Skeletal muscle satellite cell (primary cell): ENCODE data around the gene PLEKHA5.
"Not testable (repeated sequence)": the region's sequence is repeated elsewhere in the genome, so short reads cannot be mapped to it uniquely, and the experiment has no call there.

Source experiments
- H3K27me3 ChIP-seq: 2 replicates; pipeline ENCODE4 v1.7.0; 2013; ENCODE audit warnings: low read length; ENCODE audit not compliant: control insufficient read depth, insufficient read depth
- H3K36me3 ChIP-seq: 2 replicates; pipeline ENCODE4 v1.7.0; 2013; ENCODE audit warnings: mild to moderate bottlenecking, control low read depth, low read length; ENCODE audit not compliant: insufficient read depth
- H3K4me1 ChIP-seq: 2 replicates; pipeline ENCODE4 v1.7.0; 2013; ENCODE audit warnings: low read length; ENCODE audit not compliant: control insufficient read depth, insufficient read depth
- H3K4me2 ChIP-seq: 2 replicates; pipeline ENCODE4 v1.7.0; 2013; ENCODE audit warnings: mild to moderate bottlenecking, low read length
- H3K4me3 ChIP-seq: 2 replicates; pipeline ENCODE4 v1.7.0; 2013; ENCODE audit warnings: low read length
- H3K9ac ChIP-seq: 2 replicates; pipeline ENCODE4 v1.7.0; 2013; ENCODE audit warnings: mild to moderate bottlenecking, low read depth, low read length, moderate library complexity
- H3K9me3 ChIP-seq: replicated peaks from 2 replicates; pipeline ENCODE4 v1.7.0; 2013; ENCODE audit warnings: mild to moderate bottlenecking, control low read depth, low read length

PLEKHA5 gene

DNA sequence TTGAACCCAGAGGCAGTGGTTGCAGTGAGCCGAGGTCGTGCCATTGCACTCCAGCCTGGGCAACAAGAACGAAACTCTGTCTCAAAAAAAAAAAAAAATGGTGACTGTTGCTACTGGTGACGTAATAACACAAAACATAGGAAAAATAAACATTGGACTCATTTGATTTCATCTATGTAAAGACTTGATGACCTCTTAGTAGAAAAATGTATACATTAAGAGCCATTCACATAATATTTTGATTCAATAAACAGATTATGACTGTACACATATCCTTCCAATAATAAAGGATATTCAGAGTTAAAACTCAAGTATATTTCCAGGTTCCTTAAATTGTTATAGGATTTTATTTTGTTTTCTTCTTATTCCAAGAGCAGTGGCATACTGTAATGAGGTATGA is 244.1 kb downstream of the PLEKHA5 start:
- Histone ChIP-seq H3K27me3 (no peaks in the 10 kb centered on the region), H3K9me3 (no peaks in the 10 kb centered on the region), H3K36me3 (no peaks in the 10 kb centered on the region), H3K4me3 (no peak overlapping the region), H3K9ac (no peak overlapping the region), H3K4me1 (peaks cover 6% of the 10 kb centered on the region), H3K4me2 (no peak overlapping the region)

DNA sequence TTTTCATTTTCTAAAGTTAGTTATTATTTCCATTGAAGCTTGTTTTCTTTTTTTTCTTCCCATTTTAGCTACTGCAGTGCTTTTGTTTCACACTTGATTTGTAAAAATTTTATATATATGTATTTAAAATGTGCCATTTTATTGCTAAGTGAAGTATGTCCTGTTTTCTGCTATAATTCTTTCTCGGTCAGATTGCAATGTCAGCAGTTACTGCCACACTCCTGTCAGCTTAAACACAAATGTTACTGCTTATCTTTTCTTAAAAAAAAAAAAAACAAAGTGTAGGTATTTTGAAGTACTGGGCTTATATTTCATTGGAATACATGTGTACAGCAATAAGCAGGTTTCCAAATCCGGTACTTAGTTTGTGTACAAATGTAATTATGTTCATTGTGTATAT is 246.4 kb downstream of the PLEKHA5 start:
- no peak overlapping the region for H3K4me2 ChIP-seq
- H3K9me3 ChIP-seq, result no peaks in the 10 kb centered on the region
- H3K36me3 ChIP-seq, result peaks cover 4% of the 10 kb centered on the region
- no peaks in the 10 kb centered on the region for H3K27me3 ChIP-seq
- H3K4me1 ChIP-seq, result no peaks in the 10 kb centered on the region
- H3K9ac ChIP-seq, result no peak overlapping the region
- H3K4me3 ChIP-seq, result no peak overlapping the region

DNA sequence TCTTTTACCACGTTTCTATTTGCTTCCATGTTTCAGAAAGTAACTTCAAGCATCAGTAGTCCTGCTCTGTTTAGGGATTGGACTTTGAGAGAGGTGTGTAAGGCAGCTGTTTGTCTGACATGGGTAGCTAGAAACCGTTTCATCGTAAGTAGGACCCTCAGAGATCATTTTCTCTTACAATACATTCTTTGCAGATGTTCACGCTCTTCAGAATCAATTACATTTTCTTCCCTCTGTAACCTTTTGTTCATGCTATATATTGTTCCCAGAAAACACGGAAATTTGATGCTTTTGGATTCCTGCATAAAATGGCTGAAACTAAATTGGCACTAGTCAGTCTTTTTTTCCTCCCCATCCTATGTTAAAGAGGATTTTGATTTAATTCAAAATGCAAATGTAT is 247.2 kb downstream of the PLEKHA5 start:
- H3K27me3 ChIP-seq, result no peaks in the 10 kb centered on the region
- H3K4me1 ChIP-seq, result peaks cover 5% of the 10 kb centered on the region
- no peak overlapping the region for H3K9ac ChIP-seq
- no peaks in the 10 kb centered on the region for H3K9me3 ChIP-seq
- H3K4me2 ChIP-seq, result no peak overlapping the region
- H3K36me3 ChIP-seq, result peaks cover 4% of the 10 kb centered on the region
- no peak overlapping the region for H3K4me3 ChIP-seq

DNA sequence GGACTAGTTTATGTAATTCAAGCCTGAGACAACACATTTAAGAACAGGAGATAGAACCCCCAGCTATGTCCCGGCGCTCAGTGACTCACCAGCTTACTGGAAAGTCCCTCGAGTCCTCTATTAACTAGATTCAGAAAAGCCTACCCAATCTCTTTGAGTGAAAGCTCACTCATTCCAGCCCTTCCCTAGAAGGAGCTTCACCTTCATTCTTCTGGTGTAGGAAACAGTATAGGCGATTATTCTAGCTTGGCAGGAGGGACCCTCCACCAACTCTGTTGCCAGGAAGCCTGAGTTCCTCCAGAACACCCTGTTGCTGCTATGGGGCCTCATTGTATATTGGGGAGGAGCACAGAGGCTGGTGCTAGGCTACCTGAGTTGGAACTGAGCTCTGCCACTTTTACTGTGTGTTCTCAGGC is 252.6 kb downstream of the PLEKHA5 start:
- peak overlapping the region; percentile 59 for H3K4me2 ChIP-seq
- peaks cover 4% of the 10 kb centered on the region for H3K36me3 ChIP-seq
- H3K4me3 ChIP-seq, result no peak overlapping the region
- H3K27me3 ChIP-seq, result no peaks in the 10 kb centered on the region
- H3K9ac ChIP-seq, result no peak overlapping the region
- H3K9me3 ChIP-seq, result no peaks in the 10 kb centered on the region
- H3K4me1 ChIP-seq, result peaks cover 12% of the 10 kb centered on the region

DNA sequence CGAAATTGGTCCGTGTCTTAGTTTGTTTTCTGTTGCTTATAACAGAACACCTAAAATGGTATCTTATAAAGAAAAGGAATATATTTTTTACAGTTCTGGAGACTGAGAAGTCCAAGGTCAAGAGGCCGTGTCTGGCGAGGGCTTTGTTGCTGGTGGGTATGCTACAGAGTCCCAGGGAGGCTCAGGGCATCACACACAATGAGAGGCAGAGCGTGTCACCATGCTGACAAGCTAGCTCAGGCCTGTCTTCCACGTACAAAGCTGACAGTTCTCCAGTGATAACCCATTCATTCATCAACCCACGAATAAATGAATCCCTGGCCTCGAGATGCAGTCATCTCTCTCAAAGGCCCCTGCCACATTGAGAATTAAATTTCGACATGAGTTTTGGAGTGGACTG is 253.0 kb downstream of the PLEKHA5 start:
- no peaks in the 10 kb centered on the region for H3K27me3 ChIP-seq
- no peaks in the 10 kb centered on the region for H3K9me3 ChIP-seq
- H3K36me3 ChIP-seq, result peaks cover 4% of the 10 kb centered on the region
- H3K4me1 ChIP-seq, result peaks cover 12% of the 10 kb centered on the region
- no peak overlapping the region for H3K9ac ChIP-seq
- H3K4me2 ChIP-seq, result peak overlapping the region; percentile 59
- no peak overlapping the region for H3K4me3 ChIP-seq

DNA sequence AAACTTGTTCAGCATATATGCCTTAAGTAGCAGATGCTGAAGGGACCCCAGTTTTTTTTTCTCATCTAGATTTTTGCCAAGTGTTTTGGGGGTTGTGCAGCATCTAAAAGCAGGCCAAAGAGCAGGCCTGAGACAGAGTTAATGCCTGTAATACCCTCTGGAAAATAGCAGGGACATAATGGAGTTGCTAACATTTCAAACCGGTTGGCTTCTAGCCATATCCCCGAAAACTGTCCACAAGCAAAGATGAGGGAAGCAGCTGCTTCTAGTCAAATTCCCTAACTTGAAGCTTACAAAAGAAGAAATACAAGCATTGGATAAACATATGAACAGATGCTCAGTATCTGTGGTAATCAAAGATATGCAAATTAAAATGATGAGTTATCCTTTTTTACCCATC is 257.6 kb downstream of the PLEKHA5 start:
- Histone ChIP-seq H3K9me3 (no peaks in the 10 kb centered on the region), H3K9ac (no peak overlapping the region), H3K4me3 (no peak overlapping the region), H3K4me2 (no peak overlapping the region), H3K4me1 (peaks cover 4% of the 10 kb centered on the region), H3K36me3 (no peaks in the 10 kb centered on the region), H3K27me3 (no peaks in the 10 kb centered on the region)

DNA sequence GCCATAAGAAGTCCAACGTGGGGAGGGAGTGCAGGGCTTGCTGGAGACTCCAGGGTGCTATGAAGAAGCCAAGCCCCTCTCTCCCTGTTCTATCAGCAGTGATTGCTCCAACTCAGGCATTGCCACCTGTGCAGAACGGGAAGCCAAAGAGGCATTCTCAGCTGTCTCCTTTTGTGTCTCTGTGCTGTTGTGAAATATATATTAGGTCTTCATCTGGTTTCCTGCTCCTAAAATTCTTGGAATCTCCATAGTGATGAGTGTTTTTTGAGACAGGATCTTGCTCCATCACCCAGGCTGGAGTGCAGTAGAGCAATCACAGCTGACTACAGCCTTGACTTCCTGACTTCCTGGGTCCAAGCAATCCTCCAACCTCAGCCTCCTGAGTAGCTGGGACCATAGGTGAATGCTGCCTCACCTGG is 258.6 kb downstream of the PLEKHA5 start:
- Histone ChIP-seq H3K4me3 (no peak overlapping the region), H3K9me3 (no peaks in the 10 kb centered on the region), H3K9ac (no peak overlapping the region), H3K27me3 (no peaks in the 10 kb centered on the region), H3K4me2 (no peak overlapping the region), H3K36me3 (no peaks in the 10 kb centered on the region), H3K4me1 (no peaks in the 10 kb centered on the region)

DNA sequence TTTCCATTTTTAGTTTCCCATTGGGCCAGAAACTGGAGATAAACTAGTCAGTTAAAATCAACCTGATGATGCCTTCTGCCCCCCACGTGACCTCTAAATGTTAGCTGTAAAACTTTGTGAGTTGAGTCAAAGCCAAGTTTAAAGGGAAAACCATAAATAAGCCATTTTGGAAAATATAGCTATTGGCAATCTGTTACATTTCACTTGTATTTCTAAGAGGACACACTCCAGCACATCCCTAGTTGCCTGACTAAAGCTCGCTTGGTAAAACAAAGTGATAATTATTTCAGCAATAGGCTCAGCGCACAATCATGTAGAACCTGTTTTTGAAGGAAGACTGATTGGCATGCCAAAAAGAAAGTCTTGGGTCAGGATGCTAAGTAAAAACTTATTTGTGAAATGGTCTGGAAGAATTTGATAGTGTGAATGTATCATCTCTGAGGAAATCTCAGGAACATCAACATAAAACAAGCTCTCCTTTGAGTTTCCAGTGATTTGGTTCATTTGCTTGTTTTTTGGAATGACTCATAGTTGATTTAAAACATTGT is 260.6 kb downstream of the PLEKHA5 start:
- no peaks in the 10 kb centered on the region for H3K27me3 ChIP-seq
- no peaks in the 10 kb centered on the region for H3K36me3 ChIP-seq
- H3K4me3 ChIP-seq, result no peak overlapping the region
- H3K9me3 ChIP-seq, result no peaks in the 10 kb centered on the region
- H3K4me1 ChIP-seq, result no peaks in the 10 kb centered on the region
- no peak overlapping the region for H3K9ac ChIP-seq
- no peak overlapping the region for H3K4me2 ChIP-seq

DNA sequence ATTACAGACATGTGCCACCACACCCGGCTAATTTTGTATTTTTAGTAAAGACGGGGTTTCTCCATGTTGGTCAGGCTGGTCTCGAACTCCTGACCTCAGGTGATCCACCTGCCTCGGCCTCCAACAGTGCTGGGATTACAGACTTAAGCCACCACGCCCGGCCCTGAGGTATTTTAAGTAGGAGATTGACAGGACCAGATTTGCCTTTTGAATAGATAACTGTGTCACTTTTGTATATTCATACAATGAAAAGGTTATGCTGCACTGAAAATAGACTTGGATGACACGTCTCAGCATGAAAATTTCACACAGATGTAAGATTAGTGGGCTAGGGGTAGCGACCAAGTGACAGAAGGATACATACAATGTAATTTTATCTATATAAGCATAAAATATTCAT is 263.1 kb downstream of the PLEKHA5 start:
- not testable (repeated sequence) for H3K27me3 ChIP-seq, H3K36me3 ChIP-seq, H3K4me1 ChIP-seq, H3K4me2 ChIP-seq, H3K4me3 ChIP-seq, H3K9me3 ChIP-seq, H3K9ac ChIP-seq

DNA sequence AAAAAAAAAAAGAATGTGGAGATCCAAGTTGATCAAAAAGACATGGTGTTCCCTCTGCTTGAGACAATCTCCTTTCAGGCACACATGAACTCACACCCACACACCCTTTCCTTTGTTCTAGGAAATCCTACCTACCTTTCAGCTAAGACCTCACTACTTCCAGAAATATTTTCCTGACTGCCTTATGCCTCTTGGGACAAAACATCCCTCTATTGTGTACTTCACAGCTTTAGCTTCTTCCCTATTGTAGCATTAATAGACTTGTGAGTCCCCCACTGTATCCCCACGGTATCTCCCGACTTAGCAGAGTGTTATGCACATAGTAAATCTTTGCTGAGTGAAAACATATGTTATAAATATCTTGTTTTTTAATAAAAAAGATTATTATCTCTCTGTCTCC is 264.9 kb downstream of the PLEKHA5 start:
- H3K4me1 ChIP-seq, result no peaks in the 10 kb centered on the region
- H3K9me3 ChIP-seq, result no peaks in the 10 kb centered on the region
- no peaks in the 10 kb centered on the region for H3K36me3 ChIP-seq
- no peak overlapping the region for H3K9ac ChIP-seq
- H3K4me2 ChIP-seq, result no peak overlapping the region
- H3K27me3 ChIP-seq, result no peaks in the 10 kb centered on the region
- no peak overlapping the region for H3K4me3 ChIP-seq

DNA sequence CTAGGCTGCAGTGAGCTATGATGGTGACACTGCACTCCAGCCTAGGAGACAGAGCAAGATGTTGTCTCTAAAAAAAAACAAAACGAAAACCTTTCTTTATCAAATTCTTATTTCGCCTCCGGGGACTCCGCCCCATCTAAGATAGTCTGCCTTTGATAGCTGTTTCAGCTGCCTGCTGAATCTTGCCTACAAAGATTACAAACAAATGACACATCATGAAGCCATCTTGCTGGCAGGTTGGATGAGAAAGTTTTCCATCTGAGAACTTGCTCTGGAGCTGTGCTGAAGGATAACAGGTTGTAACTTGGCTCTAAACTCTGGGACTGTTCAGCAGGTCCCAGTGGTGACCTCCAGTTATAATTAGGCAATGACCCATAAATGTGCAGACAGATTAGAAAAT is 268.0 kb downstream of the PLEKHA5 start:
- Histone ChIP-seq H3K36me3 (no peaks in the 10 kb centered on the region), H3K27me3 (no peaks in the 10 kb centered on the region), H3K4me3 (no peak overlapping the region), H3K4me1 (no peaks in the 10 kb centered on the region), H3K9me3 (no peaks in the 10 kb centered on the region), H3K4me2 (no peak overlapping the region), H3K9ac (no peak overlapping the region)

DNA sequence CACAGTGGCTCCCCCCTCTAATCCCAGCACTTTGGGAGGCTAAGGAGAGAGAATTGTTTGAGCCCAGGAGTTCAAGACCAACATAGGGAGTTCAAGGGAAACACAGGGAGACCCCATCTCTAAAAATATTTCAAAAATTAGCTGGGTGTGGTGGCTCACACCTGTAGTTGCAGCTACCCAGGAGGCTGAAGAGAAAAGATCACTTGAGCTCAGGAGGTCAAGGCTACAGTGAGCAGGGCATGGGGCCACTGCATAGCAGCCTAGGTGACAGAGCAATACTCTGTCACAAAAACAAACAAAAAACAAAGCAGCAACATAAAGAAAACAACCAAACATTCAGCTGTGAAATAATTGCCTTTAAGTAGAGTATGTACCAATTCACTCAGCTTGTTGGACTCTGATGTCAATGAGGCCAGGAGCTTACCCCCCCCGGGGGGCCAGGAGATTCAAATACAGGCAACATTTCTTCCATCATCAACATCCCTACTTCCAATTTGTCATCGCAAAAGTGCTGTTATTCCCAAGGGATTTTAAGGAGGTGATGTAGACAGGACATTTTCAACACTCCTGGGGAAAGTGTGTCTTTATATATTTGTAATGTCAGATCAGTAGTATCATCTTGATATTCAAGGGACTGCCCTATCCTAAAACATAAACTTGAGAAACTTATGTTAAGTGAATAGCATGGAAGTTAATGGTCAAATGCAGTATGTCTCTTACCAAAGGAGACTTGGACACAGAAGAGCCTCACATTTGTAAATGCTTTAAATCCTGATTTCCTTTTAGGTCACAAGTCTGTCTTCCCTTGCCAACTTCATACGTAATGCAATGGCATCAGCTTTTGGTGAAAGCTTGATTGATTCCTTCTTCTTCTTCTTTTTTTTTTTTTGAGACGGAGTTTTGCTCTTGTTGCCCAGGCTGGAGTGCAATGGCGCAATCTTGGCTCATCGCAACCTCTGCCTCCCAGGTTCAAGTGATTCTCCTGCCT is 269.1 kb downstream of the PLEKHA5 start:
- no peaks in the 10 kb centered on the region for H3K36me3 ChIP-seq
- H3K4me3 ChIP-seq, result no peak overlapping the region
- no peaks in the 10 kb centered on the region for H3K9me3 ChIP-seq
- no peaks in the 10 kb centered on the region for H3K27me3 ChIP-seq
- no peak overlapping the region for H3K9ac ChIP-seq
- peaks cover 11% of the 10 kb centered on the region for H3K4me1 ChIP-seq
- H3K4me2 ChIP-seq, result no peak overlapping the region
